Peyer's patch (tissue), 4 donors: Measurements from ENCODE around the gene POP4. TPM values are rescaled to one million over a fixed set of nuclear protein-coding genes. Genes with fewer than 3 reads are reported as not detected.
"Not testable (repeated sequence)": the region's sequence is repeated elsewhere in the genome, so short reads cannot be mapped to it uniquely, and the experiment has no call there.

Experiments used
- DNase-seq, 3 donors: peaks; one replicate each; pipeline ENCODE4 v3.0.0-alpha.2; 2017 to 2019
- H3K27ac ChIP-seq, 4 donors: fragments of 200-600 bp; sonication (generic); one replicate each; pipeline ENCODE4 v1.5.1; 2016 to 2019
- H3K27me3 ChIP-seq, 2 donors: fragments of 200-600 bp; sonication (generic); one replicate each; pipeline ENCODE4 v1.5.1; 2019
- H3K36me3 ChIP-seq, 3 donors: fragments of 200-600 bp; sonication (generic); one replicate each; pipeline ENCODE4 v1.5.1; 2016 to 2019
- H3K4me1 ChIP-seq, 4 donors: fragments of 200-600 bp; sonication (generic); one replicate each; pipeline ENCODE4 v1.5.1; 2016 to 2019
- H3K4me3 ChIP-seq, 4 donors: fragments of 200-600 bp; sonication (generic); 1 replicate in 3 of 4; 2 replicates in 1 of 4; pipeline ENCODE4 v1.5.1; 2016 to 2019; ENCODE audit warnings: mild to moderate bottlenecking in 1 of 4
- H3K9me3 ChIP-seq, 4 donors: fragments of 200-600 bp; sonication (generic); one replicate each; pipeline ENCODE4 v1.5.1; 2016 to 2019; ENCODE audit warnings: mild to moderate bottlenecking in 1 of 4
- CTCF ChIP-seq, 6 experiments: fragments of 450-650 bp in 4 of 6; fragments of 200-600 bp in 2 of 6; sonication (generic) in 1 of 6; IDR thresholded peaks; one replicate each; pipeline ENCODE4 v1.5.1; 2017 to 2019; ENCODE audit warnings: antibody characterized with exemption in 6 of 6, mild to moderate bottlenecking in 3 of 6, moderate library complexity in 1 of 6
- POLR2A ChIP-seq, 2 donors: fragments of 450-650 bp; IDR thresholded peaks; one replicate each; pipeline ENCODE4 v1.5.1; 2017; ENCODE audit warnings: antibody characterized with exemption in 2 of 2, mild to moderate bottlenecking in 2 of 2, moderate library complexity in 2 of 2
- total RNA-seq, 4 donors: library from RNA; depleted of rRNA; stranded (reverse); fragments of >200 nt; gene quantifications; one replicate each; pipeline ENCODE4 v1.1.0, GENCODE V29; 2016

The POP4 gene
- total RNA-seq, result 10 to 100 TPM; 43.7 to 50.9 (median 49.1) TPM

- Histone ChIP-seq H3K27me3 (no peaks in the 10 kb centered on the region), H3K36me3 (peaks cover 0 to 19% (median 0%) of the 10 kb centered on the region in 3 donors), H3K4me1 (peaks cover 0 to 7% (median under 1%) of the 10 kb centered on the region in 4 donors), H3K4me3 (peak within 1 kb of the TSS; percentile 70 to 89 (median 74)), H3K9me3 (no peaks in the 10 kb centered on the region), H3K27ac (peak within 1 kb of the TSS; percentile 90 to 99 (median 98))
- TF ChIP-seq POLR2A (IDR thresholded peaks at IDR 0.05) (peak; percentile 95 to 97), CTCF (IDR thresholded peaks at IDR 0.05) (no peak)
- peak; percentile 98 to 99 (median 99) for DNase-seq
Measured at GRCh38 chr19:29605653-29606419, at the start of gene POP4. TSS of gene POP4 (plus strand) at chr19:29606283. CDS start at chr19:29606319, 36 bp downstream.

DNA sequence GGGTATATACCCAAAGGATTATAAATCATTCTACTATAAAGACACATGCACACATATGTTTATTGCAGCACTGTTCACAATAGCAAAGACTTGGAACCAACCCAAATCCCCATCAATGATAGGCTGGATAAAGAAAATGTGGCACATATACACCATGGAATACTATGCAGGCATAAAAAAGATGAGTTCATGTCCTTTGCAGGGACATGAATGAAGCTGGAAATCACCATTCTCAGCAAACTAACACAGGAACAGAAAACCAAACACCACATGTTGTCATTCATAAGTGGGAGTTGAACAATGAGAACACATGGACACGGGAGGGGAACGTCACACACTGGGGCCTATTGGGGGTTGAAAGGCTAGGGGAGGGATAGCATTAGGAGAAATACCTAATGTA is 47.0 kb upstream of the POP4 start:
- not testable (repeated sequence) for H3K4me3 ChIP-seq, H3K27me3 ChIP-seq, H3K4me1 ChIP-seq, H3K36me3 ChIP-seq, H3K27ac ChIP-seq, DNase-seq, H3K9me3 ChIP-seq

DNA sequence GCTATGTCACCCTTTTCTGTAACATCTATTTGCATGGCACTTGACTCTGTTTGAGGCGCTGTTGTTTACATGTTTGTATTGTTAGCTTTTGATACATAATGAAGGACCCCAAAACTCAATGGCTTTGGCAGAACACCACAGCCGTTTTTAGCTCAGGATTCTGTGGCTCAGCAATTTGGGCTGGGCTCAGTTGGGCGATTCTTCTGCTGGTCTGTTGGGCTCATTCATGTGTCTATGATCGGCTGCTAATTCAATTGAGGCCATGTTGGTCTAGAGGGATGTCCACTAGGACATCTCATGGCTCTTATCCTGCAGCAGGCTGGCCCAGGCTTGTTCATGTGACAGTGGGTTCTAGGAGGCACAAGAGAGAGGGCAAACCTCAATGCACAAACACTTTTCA is 46.3 kb upstream of the POP4 start:
- no peaks in the 10 kb centered on the region for H3K27me3 ChIP-seq
- H3K4me1 ChIP-seq, result no peaks in the 10 kb centered on the region
- no peak for DNase-seq
- H3K9me3 ChIP-seq, result peaks cover 0 to 8% (median 2%) of the 10 kb centered on the region in 4 donors
- H3K36me3 ChIP-seq, result no peaks in the 10 kb centered on the region
- no peak overlapping the region for H3K27ac ChIP-seq
- no peak overlapping the region for H3K4me3 ChIP-seq
- no peak for TF ChIP-seq CTCF (IDR thresholded peaks at IDR 0.05)
- no peak for TF ChIP-seq POLR2A (IDR thresholded peaks at IDR 0.05)

DNA sequence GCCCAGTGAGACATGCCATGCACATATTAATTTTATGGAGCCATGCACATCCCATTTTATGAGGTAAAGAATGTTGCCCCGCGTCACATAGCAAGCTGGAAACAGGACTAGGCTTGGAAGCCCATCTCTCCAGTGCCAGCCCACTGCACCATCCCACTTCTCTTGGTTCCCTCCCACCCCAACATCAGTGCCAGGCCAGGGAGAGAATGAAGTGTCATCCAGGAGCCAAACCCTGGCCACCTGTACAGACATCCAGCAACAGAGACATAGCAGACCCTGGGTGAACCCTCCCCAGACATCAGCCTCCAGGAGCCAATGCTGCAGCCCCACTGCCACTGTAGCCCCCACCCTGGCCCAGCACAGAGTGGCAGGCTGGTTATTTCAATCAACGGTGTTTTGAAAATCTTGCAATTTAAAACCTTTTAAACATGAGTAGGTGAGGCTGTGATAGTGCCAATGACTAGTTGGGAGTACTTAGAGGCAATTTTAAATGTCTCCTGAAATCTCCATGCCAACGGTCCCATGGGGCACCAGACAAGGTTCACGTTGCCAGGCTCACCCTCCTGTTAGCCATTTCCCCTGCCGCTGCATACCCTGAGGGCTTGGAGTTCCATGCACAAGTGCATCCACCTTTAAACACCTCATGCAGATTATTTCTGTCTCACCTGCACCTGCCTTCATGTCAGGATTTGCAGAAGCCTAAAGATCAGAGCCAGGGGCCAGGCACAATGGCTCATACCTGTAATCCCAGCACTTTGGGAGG is 45.6 kb upstream of the POP4 start:
- no peaks in the 10 kb centered on the region for H3K4me1 ChIP-seq
- TF ChIP-seq POLR2A (IDR thresholded peaks at IDR 0.05), result no peak
- no peak for TF ChIP-seq CTCF (IDR thresholded peaks at IDR 0.05)
- no peak for DNase-seq
- H3K27ac ChIP-seq, result no peak overlapping the region
- peaks cover 0 to 8% (median 2%) of the 10 kb centered on the region in 4 donors for H3K9me3 ChIP-seq
- H3K36me3 ChIP-seq, result no peaks in the 10 kb centered on the region
- no peaks in the 10 kb centered on the region for H3K27me3 ChIP-seq
- H3K4me3 ChIP-seq, result no peak overlapping the region

DNA sequence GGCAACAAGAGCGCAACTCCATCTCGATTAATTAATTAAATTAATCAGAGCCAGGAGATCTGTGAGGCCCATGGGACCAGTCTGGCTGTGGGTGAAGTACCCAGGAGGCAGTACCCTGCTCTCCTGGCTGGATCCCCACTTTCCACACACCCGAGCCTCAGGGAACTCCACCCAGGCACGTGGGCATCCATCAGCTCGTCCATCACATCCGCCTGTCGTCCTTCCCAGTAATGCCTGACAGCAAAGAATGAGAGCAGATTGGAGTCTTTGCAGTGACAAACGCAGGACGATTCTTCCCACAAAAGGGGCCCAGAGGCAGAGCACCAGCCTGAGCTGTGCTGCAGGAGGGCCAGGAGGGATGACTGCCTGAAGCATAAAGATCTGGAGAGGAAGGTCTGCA is 44.5 kb upstream of the POP4 start:
- TF ChIP-seq CTCF (IDR thresholded peaks at IDR 0.05) (no peak), POLR2A (IDR thresholded peaks at IDR 0.05) (no peak)
- H3K4me1 ChIP-seq, result no peaks in the 10 kb centered on the region
- no peak overlapping the region for H3K27ac ChIP-seq
- peaks cover 0 to 8% (median 2%) of the 10 kb centered on the region in 4 donors for H3K9me3 ChIP-seq
- H3K27me3 ChIP-seq, result no peaks in the 10 kb centered on the region
- DNase-seq, result no peak
- H3K4me3 ChIP-seq, result no peak overlapping the region
- no peaks in the 10 kb centered on the region for H3K36me3 ChIP-seq
